OCI-LY1 (cell line): Measurements from ENCODE around the gene ATP8A2.

Experiments used
- EZH2 ChIP-seq: fragments of 200-600 bp; sonication (generic), shearing (Covaris generic); IDR thresholded peaks from 2 replicates; pipeline ENCODE4 v1.8.0; 2017; ENCODE audit warnings: borderline replicate concordance, mixed run types, mild to moderate bottlenecking, antibody characterized with exemption, low read length, moderate library complexity, mixed read lengths
- TF ChIP-seq, protein P1 (sequence below): fragments of 200-600 bp; sonication (generic), shearing (Covaris generic); IDR thresholded peaks from 2 replicates; pipeline ENCODE4 v1.5.1; 2017; ENCODE audit warnings: mild to moderate bottlenecking, antibody characterized with exemption, low read length, moderate library complexity, mixed read lengths

DNA sequence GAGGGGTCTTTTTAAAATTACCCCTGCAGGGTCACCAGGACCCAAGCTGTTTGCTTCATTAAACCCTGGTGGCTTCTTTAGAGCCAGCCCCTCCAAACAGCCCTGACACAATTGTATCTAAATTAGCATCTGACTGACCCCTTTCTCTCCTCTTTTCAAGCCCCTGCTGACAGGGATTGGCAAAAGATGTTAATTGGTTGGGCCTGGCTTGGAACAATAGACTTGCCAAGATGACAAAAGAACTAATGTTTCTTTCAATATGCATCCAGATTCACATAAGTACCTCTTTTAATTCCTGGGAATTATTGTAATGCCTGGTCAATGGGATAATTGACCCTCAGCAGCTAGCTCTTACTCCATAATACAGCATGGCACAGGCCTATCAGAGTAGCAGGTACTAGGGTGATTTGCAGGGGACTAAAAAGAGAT is 539.2 kb downstream of the ATP8A2 start:
- TF ChIP-seq, protein P1, sequence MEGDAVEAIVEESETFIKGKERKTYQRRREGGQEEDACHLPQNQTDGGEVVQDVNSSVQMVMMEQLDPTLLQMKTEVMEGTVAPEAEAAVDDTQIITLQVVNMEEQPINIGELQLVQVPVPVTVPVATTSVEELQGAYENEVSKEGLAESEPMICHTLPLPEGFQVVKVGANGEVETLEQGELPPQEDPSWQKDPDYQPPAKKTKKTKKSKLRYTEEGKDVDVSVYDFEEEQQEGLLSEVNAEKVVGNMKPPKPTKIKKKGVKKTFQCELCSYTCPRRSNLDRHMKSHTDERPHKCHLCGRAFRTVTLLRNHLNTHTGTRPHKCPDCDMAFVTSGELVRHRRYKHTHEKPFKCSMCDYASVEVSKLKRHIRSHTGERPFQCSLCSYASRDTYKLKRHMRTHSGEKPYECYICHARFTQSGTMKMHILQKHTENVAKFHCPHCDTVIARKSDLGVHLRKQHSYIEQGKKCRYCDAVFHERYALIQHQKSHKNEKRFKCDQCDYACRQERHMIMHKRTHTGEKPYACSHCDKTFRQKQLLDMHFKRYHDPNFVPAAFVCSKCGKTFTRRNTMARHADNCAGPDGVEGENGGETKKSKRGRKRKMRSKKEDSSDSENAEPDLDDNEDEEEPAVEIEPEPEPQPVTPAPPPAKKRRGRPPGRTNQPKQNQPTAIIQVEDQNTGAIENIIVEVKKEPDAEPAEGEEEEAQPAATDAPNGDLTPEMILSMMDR, result no peak
- no peak for TF ChIP-seq EZH2
